ENCODE data around the gene THNSL1. TPM values are rescaled to one million over a fixed set of nuclear protein-coding genes. Genes with fewer than 3 reads are reported as not detected.
"Not testable (repeated sequence)": the region's sequence is repeated elsewhere in the genome, so short reads cannot be mapped to it uniquely, and the experiment has no call there.

Gene THNSL1
- total RNA-seq, 1 donor from 2014 or later, result 3.8 TPM

DNA sequence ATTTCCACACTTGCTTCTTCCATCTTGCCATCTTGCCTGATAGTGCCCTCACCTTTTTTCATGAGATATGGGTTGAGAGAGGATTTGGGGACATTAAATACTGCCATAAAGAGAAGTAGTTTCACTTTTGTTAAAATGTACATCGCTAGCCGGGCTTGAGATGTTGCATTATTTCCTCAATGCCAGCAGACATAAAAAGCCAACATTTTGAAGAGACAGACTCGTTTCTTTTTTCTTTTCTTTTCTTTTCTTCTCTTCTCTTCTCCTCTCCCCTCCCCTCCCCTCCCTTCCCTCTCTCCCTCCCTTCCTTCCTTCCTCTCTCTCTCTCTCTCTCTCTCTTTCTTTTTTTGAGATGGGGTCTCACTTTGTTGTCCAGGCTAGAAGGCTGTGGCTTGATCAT, 18.4 kb upstream of the THNSL1 start:
- TF ChIP-seq, protein P1, sequence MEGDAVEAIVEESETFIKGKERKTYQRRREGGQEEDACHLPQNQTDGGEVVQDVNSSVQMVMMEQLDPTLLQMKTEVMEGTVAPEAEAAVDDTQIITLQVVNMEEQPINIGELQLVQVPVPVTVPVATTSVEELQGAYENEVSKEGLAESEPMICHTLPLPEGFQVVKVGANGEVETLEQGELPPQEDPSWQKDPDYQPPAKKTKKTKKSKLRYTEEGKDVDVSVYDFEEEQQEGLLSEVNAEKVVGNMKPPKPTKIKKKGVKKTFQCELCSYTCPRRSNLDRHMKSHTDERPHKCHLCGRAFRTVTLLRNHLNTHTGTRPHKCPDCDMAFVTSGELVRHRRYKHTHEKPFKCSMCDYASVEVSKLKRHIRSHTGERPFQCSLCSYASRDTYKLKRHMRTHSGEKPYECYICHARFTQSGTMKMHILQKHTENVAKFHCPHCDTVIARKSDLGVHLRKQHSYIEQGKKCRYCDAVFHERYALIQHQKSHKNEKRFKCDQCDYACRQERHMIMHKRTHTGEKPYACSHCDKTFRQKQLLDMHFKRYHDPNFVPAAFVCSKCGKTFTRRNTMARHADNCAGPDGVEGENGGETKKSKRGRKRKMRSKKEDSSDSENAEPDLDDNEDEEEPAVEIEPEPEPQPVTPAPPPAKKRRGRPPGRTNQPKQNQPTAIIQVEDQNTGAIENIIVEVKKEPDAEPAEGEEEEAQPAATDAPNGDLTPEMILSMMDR (IDR thresholded peaks at IDR 0.05), result no peak
- no peak overlapping the region for H3K4me3 Mint-ChIP-seq
- H3K36me3 Mint-ChIP-seq (ENCODE audit: low read depth), result no peaks in the 10 kb centered on the region
- DNase-seq (no peak), ATAC-seq (ENCODE audit: low read depth) (no peak)
- ChIA-PET POLR2A (no interaction called here), CTCF (no interaction called here)
- intact Hi-C loops (cut with micrococcal nuclease), result no loop called here
- H3K4me1 Mint-ChIP-seq, result no peaks in the 10 kb centered on the region
- H3K9me3 Mint-ChIP-seq, result peaks cover 15% of the 10 kb centered on the region
- no peak overlapping the region for H3K27ac Mint-ChIP-seq
- peaks cover 8% of the 10 kb centered on the region for H3K27me3 Mint-ChIP-seq

DNA sequence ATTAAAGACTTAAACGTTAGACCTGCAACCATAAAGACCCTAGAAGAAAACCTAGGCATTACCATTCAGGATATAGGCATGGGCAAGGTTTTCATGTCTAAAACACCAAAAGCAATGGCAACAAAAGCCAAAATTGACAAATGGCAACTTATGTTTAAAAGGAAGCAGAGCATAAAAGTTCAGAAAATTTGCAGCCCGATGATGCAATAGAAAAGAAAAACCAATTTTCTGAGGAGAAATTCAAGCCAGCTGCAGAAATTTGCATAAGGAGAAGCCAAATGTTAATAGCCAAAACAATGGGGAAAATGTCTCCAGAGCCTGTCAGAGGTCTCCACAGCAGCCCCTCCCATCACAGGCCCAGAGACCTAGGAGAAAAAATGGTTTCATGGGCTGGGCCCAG, 4.8 kb upstream of the THNSL1 start:
- intact Hi-C loops (cut with micrococcal nuclease); H3K27ac Mint-ChIP-seq; H3K4me1 Mint-ChIP-seq; H3K9me3 Mint-ChIP-seq; CTCF ChIA-PET; H3K4me3 Mint-ChIP-seq; POLR2A ChIA-PET; H3K36me3 Mint-ChIP-seq (ENCODE audit: low read depth); H3K27me3 Mint-ChIP-seq; DNase-seq; ATAC-seq (ENCODE audit: low read depth): not testable (repeated sequence)

DNA sequence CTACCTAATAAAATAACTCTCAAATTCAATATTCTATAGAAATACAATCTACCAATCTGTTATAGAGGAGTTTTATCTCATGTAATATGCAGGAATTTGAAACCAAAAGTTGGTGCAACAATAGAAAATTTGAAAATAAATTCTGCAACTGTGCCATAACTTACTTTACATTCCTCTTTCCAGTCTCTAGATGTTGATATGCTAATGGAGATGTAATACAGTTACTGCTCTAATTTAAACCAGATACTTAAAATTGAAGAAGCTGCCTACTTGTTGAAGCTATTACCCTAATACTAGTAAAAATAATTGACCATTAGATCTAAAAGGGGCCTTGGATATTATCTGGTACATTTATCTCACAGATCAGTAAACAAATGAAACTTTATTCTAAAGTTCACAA, 1.8 kb upstream of the THNSL1 start:
- TF ChIP-seq, protein P1 (IDR thresholded peaks at IDR 0.05), result no peak
- H3K9me3 Mint-ChIP-seq, result peaks cover 5% of the 10 kb centered on the region
- peaks cover 22% of the 10 kb centered on the region for H3K4me1 Mint-ChIP-seq
- H3K4me3 Mint-ChIP-seq, result no peak overlapping the region
- ATAC-seq (ENCODE audit: low read depth) (no peak), DNase-seq (no peak)
- peaks cover 10% of the 10 kb centered on the region for H3K36me3 Mint-ChIP-seq (ENCODE audit: low read depth)
- no peaks in the 10 kb centered on the region for H3K27me3 Mint-ChIP-seq
- CTCF ChIA-PET, result no interaction called here
- no peak overlapping the region for H3K27ac Mint-ChIP-seq
- POLR2A ChIA-PET, result no interaction called here
- intact Hi-C loops (cut with micrococcal nuclease), result no loop called here

DNA sequence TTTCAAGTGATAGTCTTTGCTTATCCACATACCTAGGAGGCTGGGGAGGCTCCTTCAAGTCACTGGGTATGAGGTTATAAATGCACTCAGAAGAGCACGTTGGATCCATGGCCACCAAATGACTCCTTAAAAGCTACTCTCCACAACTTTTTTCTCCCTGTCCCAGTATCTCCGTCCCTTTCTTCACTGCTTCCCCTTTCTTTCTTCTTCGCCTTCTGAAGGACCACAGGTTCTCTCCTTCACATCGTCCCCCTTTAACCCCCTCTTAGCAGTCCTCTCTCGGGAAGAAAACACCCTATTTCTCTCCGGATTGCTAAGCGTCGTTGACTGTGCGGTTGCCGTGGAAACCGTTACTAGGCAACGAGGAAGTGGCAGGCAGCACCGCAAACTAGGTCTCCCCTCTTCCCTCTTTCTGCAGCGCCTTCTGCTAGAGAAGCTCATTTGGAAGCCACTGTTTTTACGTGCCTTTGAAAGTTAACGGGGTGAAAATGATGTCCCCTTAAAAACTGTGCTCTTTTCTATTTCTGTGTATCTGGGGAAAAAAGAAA, 510 bp upstream of the THNSL1 start, which contains the start of gene ENKUR:
Gene ENKUR, minus strand, starts transcription at position 331 of the 548 bp plus-strand sequence. Its CDS starts 222 bp downstream, at position 109.
- intact Hi-C loops (cut with micrococcal nuclease), result loop anchor here (1.0 to 5.0 kb wide), 6 partner anchors 63 to 1921 kb away; partner anchors contain the start of genes MSRB2, OTUD1 and PRTFDC1
- CTCF ChIA-PET, result no interaction called here

DNA sequence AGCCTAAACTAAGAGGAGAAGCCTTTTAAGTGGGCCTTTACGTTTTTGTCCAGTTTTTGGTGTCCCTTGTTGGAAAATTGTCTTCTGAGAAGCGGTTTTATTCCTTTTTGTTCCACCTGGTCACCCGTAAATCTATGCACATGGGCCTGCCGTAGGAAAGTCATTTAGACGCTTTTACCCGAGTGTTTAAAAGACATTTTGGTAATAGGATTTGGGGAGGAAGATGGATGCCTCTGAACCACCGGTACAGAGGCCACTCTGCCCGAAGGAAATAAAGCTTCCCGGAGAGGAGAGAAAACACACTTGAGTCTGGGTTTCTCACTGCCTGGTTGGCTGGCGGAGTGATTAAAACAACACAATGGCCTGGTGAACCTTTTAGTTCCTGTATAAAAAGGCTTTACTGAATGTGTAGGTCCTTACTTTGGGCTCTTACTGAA, 760 bp downstream of the THNSL1 start:
- Mint-ChIP-seq H3K9me3 (peaks cover 5% of the 10 kb centered on the region), H3K4me3 (peak overlapping the region; percentile 88), H3K27ac (peak overlapping the region; percentile 93), H3K4me1 (peaks cover 27% of the 10 kb centered on the region), H3K36me3 (ENCODE audit: low read depth) (peaks cover 14% of the 10 kb centered on the region), H3K27me3 (no peaks in the 10 kb centered on the region)
- ChIA-PET POLR2A (interaction anchor here (1.2 to 1.4 kb wide), 2 partner anchors 48 to 293 kb away, joined by 3 to 8 read pairs; partner anchors contain the start of gene ARHGAP21), CTCF (no interaction called here)
- ATAC-seq (ENCODE audit: low read depth), result no peak
- DNase-seq, result no peak
- TF ChIP-seq, protein P1 (IDR thresholded peaks at IDR 0.05), result no peak
- intact Hi-C loops (cut with micrococcal nuclease), result loop anchor here (2.0 to 5.0 kb wide), 4 partner anchors 64 to 1922 kb away; partner anchors contain the start of genes MSRB2, OTUD1 and PRTFDC1

More for the DNA sequence above, 510 bp upstream of the THNSL1 start, which contains the start of gene ENKUR:
- POLR2A ChIA-PET, result interaction anchor here (1.2 to 1.4 kb wide), 2 partner anchors 47 to 291 kb away, joined by 3 to 8 read pairs; partner anchors contain the start of gene ARHGAP21
- Mint-ChIP-seq H3K4me1 (peaks cover 27% of the 10 kb centered on the region), H3K27ac (peak within 1 kb of the TSS; percentile 93), H3K9me3 (peaks cover 5% of the 10 kb centered on the region), H3K27me3 (no peaks in the 10 kb centered on the region), H3K4me3 (peak within 1 kb of the TSS; percentile 88), H3K36me3 (ENCODE audit: low read depth) (peaks cover 10% of the 10 kb centered on the region)
- TF ChIP-seq, protein P1 (IDR thresholded peaks at IDR 0.05), result no peak
- DNase-seq (peak; percentile 78), ATAC-seq (ENCODE audit: low read depth) (peak; percentile 49)
